Kidney epithelial cell (primary cell): ENCODE results near the gene RASD2. TPM values are rescaled to one million over a fixed set of nuclear protein-coding genes. Genes with fewer than 3 reads are reported as not detected.

ENCODE experiments used
- DNase-seq: peaks from one replicate; pipeline ENCODE4 v3.0.0-alpha.2; 2010; ENCODE audit warnings: low read depth
- H3K27me3 ChIP-seq: 2 replicates; pipeline ENCODE4 v1.6.0; 2011; ENCODE audit warnings: low read length; ENCODE audit not compliant: control insufficient read depth, insufficient read depth
- H3K36me3 ChIP-seq: 2 replicates; pipeline ENCODE4 v1.5.1; 2011; ENCODE audit warnings: low read length; ENCODE audit not compliant: control insufficient read depth, insufficient read depth
- H3K4me3 ChIP-seq: 2 replicates; pipeline ENCODE4 v1.5.1; 2011; ENCODE audit warnings: low read depth, mild to moderate bottlenecking, control low read depth, low read length
- CTCF ChIP-seq: IDR thresholded peaks from 2 replicates; pipeline ENCODE4 v1.5.1; 2011; ENCODE audit warnings: mild to moderate bottlenecking, moderate library complexity, low read length, control low read depth, inconsistent platforms; ENCODE audit not compliant: insufficient read depth, poor library complexity, severe bottlenecking
- total RNA-seq: library from RNA; depleted of rRNA; stranded (reverse); fragments of >200 nt; gene quantifications from 2 replicates; pipeline ENCODE4 v1.2.3, GENCODE V29; 2015

Gene RASD2
- total RNA-seq, 1 donor from 2014 or later = 0.04 TPM

GRCh38 chr22:35575116-35575748 lies 34.6 kb downstream of the RASD2 start:
- no peaks in the 10 kb centered on the region for H3K36me3 ChIP-seq
- no peak for TF ChIP-seq CTCF
- DNase-seq = no peak

GRCh38 chr22:35576671-35577070 lies 36.0 kb downstream of the RASD2 start:
- no peak for DNase-seq
- TF ChIP-seq CTCF = no peak
- Histone ChIP-seq H3K4me3 (no peak overlapping the region), H3K36me3 (no peaks in the 10 kb centered on the region), H3K27me3 (no peaks in the 10 kb centered on the region)

More at GRCh38 chr22:35575116-35575748, 34.6 kb downstream of the RASD2 start:
- H3K27me3 ChIP-seq = no peaks in the 10 kb centered on the region
- H3K4me3 ChIP-seq = no peak overlapping the region

- Histone ChIP-seq H3K4me3 (no peak overlapping the region), H3K27me3 (no peaks in the 10 kb centered on the region), H3K36me3 (no peaks in the 10 kb centered on the region)
- no peak for DNase-seq
- TF ChIP-seq CTCF = no peak
Observed at GRCh38 chr22:35577799-35578659, 37.4 kb downstream of the RASD2 start.

GRCh38 chr22:35578836-35579575 lies 38.4 kb downstream of the RASD2 start:
- H3K36me3 ChIP-seq = no peaks in the 10 kb centered on the region
- H3K4me3 ChIP-seq = no peak overlapping the region
- H3K27me3 ChIP-seq = no peaks in the 10 kb centered on the region
- TF ChIP-seq CTCF = no peak
- no peak for DNase-seq

GRCh38 chr22:35580351-35581022 lies 39.9 kb downstream of the RASD2 start:
- no peaks in the 10 kb centered on the region for H3K27me3 ChIP-seq
- no peak overlapping the region for H3K4me3 ChIP-seq
- no peak for DNase-seq
- no peak for TF ChIP-seq CTCF
- H3K36me3 ChIP-seq = no peaks in the 10 kb centered on the region
